HepG2 (cell line): ENCODE results near the gene ZNF524. TPM values are rescaled to one million over a fixed set of nuclear protein-coding genes. Genes with fewer than 3 reads are reported as not detected.

ENCODE experiments used
- AKAP8 ChIP-seq: sonication (generic); formaldehyde crosslinking; IDR thresholded peaks from 2 replicates; pipeline ENCODE4 v1.5.1; 2020; ENCODE audit warnings: mild to moderate bottlenecking, missing genetic modification reagents
- ATF1 ChIP-seq: IDR thresholded peaks from 2 replicates; pipeline ENCODE4 v1.6.1; 2016; ENCODE audit warnings: mild to moderate bottlenecking, control low read depth
- CHD2 ChIP-seq: IDR thresholded peaks from 2 replicates; pipeline ENCODE4 v1.6.1; 2011; ENCODE audit warnings: low read depth, low read length, improper control_type of control experiment
- GMEB2 ChIP-seq: IDR thresholded peaks from 2 replicates; pipeline ENCODE4 v1.6.1; 2016; ENCODE audit warnings: missing biosample characterization, missing genetic modification reagents, low read depth
- HMG20A ChIP-seq: IDR thresholded peaks from 2 replicates; pipeline ENCODE4 v1.6.1; 2016; ENCODE audit warnings: borderline replicate concordance
- MAZ ChIP-seq, 2 experiments: sonication (generic) in 1 of 2; formaldehyde crosslinking in 1 of 2; IDR thresholded peaks; 2 replicates each; pipeline versions ENCODE4 v1.5.0 to v1.6.1; 2012 to 2020; ENCODE audit warnings: low read depth in 2 of 2, mild to moderate bottlenecking in 2 of 2, borderline replicate concordance in 1 of 2, improper control_type of control experiment in 1 of 2, low read length in 1 of 2, missing genetic modification reagents in 1 of 2, moderate library complexity in 1 of 2
- MEIS1 ChIP-seq: sonication (generic); formaldehyde crosslinking; IDR thresholded peaks from 2 replicates; pipeline ENCODE4 v1.9.0; 2021; ENCODE audit warnings: mild to moderate bottlenecking, missing genetic modification reagents, moderate library complexity, borderline replicate concordance
- NONO ChIP-seq, 2 experiments: fragments of 450-650 bp in 1 of 2; sonication (generic) in 1 of 2; formaldehyde crosslinking in 1 of 2; IDR thresholded peaks in 1 of 2; conservative IDR thresholded peaks in 1 of 2; 2 replicates each; pipeline versions ENCODE4 v1.6.1 to v1.8.0; 2017 to 2022; ENCODE audit warnings: mild to moderate bottlenecking in 1 of 2, missing genetic modification reagents in 1 of 2, moderate library complexity in 1 of 2
- RELA ChIP-seq: sonication (generic); formaldehyde crosslinking; IDR thresholded peaks from 2 replicates; pipeline ENCODE4 v1.4.0; 2020; ENCODE audit warnings: missing genetic modification reagents
- SRSF4 ChIP-seq: fragments of 200-400 bp; formaldehyde crosslinking; IDR thresholded peaks from one replicate; pipeline ENCODE4 v1.6.1; 2018; ENCODE audit warnings: mild to moderate bottlenecking, low read depth, low read length, moderate library complexity; ENCODE audit not compliant: poor library complexity, severe bottlenecking
- ZFAT ChIP-seq: sonication (generic); formaldehyde crosslinking; conservative IDR thresholded peaks from 2 replicates; pipeline ENCODE4 v1.8.1; 2023; ENCODE audit warnings: missing genetic modification reagents, inconsistent platforms
- ZFYVE20 ChIP-seq: sonication (generic); formaldehyde crosslinking; IDR thresholded peaks from 2 replicates; pipeline ENCODE4 v1.8.0; 2023; ENCODE audit warnings: low read depth, mild to moderate bottlenecking, moderate library complexity, missing genetic modification reagents, borderline replicate concordance
- ZNF121 ChIP-seq: sonication (generic); formaldehyde crosslinking; IDR thresholded peaks from 2 replicates; pipeline ENCODE4 v1.5.0; 2020; ENCODE audit warnings: mild to moderate bottlenecking, missing genetic modification reagents
- ZNF20 ChIP-seq: sonication (generic); formaldehyde crosslinking; IDR thresholded peaks from 2 replicates; pipeline ENCODE4 v1.4.0; 2020; ENCODE audit warnings: mild to moderate bottlenecking, moderate library complexity, missing genetic modification reagents
- ZNF232 ChIP-seq: sonication (generic); formaldehyde crosslinking; IDR thresholded peaks from 2 replicates; pipeline ENCODE4 v1.4.0; 2020; ENCODE audit warnings: missing genetic modification reagents, borderline replicate concordance
- ZNF24 ChIP-seq: fragments of 450-650 bp; IDR thresholded peaks from 2 replicates; pipeline ENCODE4 v1.6.1; 2017; ENCODE audit warnings: antibody characterized with exemption, mild to moderate bottlenecking
- ZNF468 ChIP-seq: sonication (generic); formaldehyde crosslinking; IDR thresholded peaks from 2 replicates; pipeline ENCODE4 v1.8.0; 2022; ENCODE audit warnings: mild to moderate bottlenecking, moderate library complexity, missing genetic modification reagents
- ZNF569 ChIP-seq: sonication (generic); formaldehyde crosslinking; IDR thresholded peaks from 2 replicates; pipeline ENCODE4 v1.5.0; 2020; ENCODE audit warnings: mild to moderate bottlenecking, missing genetic modification reagents, moderate library complexity, borderline replicate concordance
- ZNF770 ChIP-seq: sonication (generic); formaldehyde crosslinking; IDR thresholded peaks from 2 replicates; pipeline ENCODE4 v1.5.0; 2020; ENCODE audit warnings: mild to moderate bottlenecking, missing genetic modification reagents
- polyA plus RNA-seq, 8 experiments: library from polyadenylated mRNA; depleted of rRNA in 3 of 8; stranded (reverse) in 7 of 8; unstranded in 1 of 8; fragments of >200 nt; fragmentation: Illumina TruSeq in 4 of 8; extraction: Trizol in 4 of 8; gene quantifications; 2 replicates each; pipeline versions ENCODE4 v1.2.1 to v1.2.3, GENCODE V29; 2011 to 2016; ENCODE audit warnings: low read depth in 4 of 8, missing spikeins in 1 of 8, mixed read lengths in 1 of 8; ENCODE audit not compliant: insufficient read depth in 1 of 8
- total RNA-seq, 5 experiments: library from RNA; depleted of rRNA; stranded (reverse); fragments of >200 nt; fragmentation: Illumina TruSeq; extraction: Trizol; gene quantifications; 2 replicates each; pipeline ENCODE4 v1.2.3, GENCODE V29; 2016; ENCODE audit warnings: low read depth in 1 of 5

Gene ZNF524
- total and polyA plus RNA-seq, 2 of the 13 experiments (the other 11 are each of a cell fraction or from before 2014, with no cell fraction given): 3.2 to 4.6 TPM

DNA sequence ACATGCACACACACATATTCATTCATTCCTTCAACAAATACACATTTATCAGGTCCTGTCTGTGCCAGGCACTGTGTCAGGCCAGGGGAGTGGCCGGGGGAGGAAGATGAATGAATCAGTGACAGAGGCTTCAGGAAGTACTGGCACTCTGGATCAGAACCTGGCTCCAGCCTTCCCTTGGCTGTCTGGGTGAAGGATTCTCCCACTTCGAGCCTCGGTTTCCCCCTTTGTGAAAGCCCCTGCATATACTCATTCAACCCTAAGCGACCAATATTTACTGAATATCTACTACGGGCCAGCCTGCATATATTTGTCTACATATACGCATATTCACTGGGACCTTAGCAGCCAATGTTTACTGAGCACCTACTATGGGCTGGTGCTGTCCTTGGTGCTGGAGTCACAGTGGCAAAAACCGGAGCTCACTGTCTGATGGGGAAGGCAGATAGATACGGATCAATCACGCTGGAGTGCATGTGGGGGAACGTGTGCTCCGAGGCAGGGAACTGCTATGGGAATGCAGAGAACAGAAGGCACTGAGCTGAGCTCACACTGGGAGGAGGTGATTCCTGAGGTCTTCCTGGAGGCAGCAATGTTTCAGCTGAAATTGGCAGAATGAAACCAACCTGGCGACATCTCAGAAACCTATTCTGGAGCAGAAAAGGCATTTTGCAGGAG is 18.8 kb upstream of the ZNF524 start (continued):
- TF ChIP-seq MEIS1 (peak; percentile 46; the same call in 1 of the 2 replicates), ZNF468 (CRISPR knock-in tag) (peak; percentile 62; the same call in 1 of the 2 replicates), ZNF121 (CRISPR knock-in tag) (0 out of 2 replicates have a peak, but pooled peaks have one; percentile 9), NONO (IDR thresholded peaks at IDR 0.05) (no peak), NONO (CRISPR knock-in tag; conservative IDR thresholded peaks at IDR 0.05) (no peak), CHD2 (no peak), ZNF232 (CRISPR knock-in tag) (peak; percentile 68; the same call in 1 of the 2 replicates), HMG20A (CRISPR knock-in tag) (no peak), ZNF24 (no peak), GMEB2 (CRISPR knock-in tag) (no peak), SRSF4 (no peak), ZNF20 (CRISPR knock-in tag) (0 out of 2 replicates have a peak, but pooled peaks have one; percentile 51), ZFAT (CRISPR knock-in tag) (no peak), ATF1 (CRISPR knock-in tag) (no peak), ZFYVE20 (CRISPR knock-in tag) (no peak), ZNF770 (CRISPR knock-in tag) (0 out of 2 replicates have a peak, but pooled peaks have one; percentile 3), RELA (CRISPR knock-in tag) (no peak), AKAP8 (CRISPR knock-in tag) (no peak; the same call in 1 of the 2 replicates), ZNF569 (CRISPR knock-in tag) (no peak), MAZ (IDR thresholded peaks at IDR 0.05; ENCODE audit: borderline replicate concordance, low read depth, low read length) (no peak), MAZ (CRISPR knock-in tag; IDR thresholded peaks at IDR 0.05; ENCODE audit: low read depth) (no peak)
